ENCODE results near the gene SMIM43. TPM values are rescaled to one million over a fixed set of nuclear protein-coding genes. Genes with fewer than 3 reads are reported as not detected.

SMIM43 gene
- total RNA-seq, 1 donor from 2014 or later: not detected

DNA sequence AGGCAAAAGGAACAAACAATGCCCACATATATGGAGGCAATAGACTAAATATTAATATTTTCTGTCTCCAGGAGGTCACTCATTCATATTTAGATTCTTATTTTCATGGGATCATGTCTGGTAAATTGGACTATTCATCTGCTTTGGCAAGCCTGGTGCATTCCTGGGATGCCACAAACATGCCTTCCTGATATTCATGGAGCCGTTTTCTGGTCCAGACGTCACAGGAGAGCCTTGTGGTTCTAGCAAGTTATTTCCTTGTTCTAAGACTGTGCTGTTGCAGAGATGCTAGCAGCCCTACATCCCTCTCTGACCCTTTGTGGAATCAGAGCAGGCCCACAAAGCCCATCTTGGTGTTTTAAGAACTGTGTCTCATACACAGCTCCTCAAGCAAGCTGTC is 20.0 kb upstream of the SMIM43 start:
- H3K9me3 Mint-ChIP-seq (ENCODE audit: low read depth): no peaks in the 10 kb centered on the region
- peaks cover 20% of the 10 kb centered on the region for H3K27me3 Mint-ChIP-seq
- H3K4me3 Mint-ChIP-seq (ENCODE audit: low read depth): no peak overlapping the region
- no peak overlapping the region for H3K27ac Mint-ChIP-seq
- no peak for DNase-seq (ENCODE audit: low spot score, unreplicated experiment)
- TF ChIP-seq, protein P1, sequence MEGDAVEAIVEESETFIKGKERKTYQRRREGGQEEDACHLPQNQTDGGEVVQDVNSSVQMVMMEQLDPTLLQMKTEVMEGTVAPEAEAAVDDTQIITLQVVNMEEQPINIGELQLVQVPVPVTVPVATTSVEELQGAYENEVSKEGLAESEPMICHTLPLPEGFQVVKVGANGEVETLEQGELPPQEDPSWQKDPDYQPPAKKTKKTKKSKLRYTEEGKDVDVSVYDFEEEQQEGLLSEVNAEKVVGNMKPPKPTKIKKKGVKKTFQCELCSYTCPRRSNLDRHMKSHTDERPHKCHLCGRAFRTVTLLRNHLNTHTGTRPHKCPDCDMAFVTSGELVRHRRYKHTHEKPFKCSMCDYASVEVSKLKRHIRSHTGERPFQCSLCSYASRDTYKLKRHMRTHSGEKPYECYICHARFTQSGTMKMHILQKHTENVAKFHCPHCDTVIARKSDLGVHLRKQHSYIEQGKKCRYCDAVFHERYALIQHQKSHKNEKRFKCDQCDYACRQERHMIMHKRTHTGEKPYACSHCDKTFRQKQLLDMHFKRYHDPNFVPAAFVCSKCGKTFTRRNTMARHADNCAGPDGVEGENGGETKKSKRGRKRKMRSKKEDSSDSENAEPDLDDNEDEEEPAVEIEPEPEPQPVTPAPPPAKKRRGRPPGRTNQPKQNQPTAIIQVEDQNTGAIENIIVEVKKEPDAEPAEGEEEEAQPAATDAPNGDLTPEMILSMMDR (IDR thresholded peaks at IDR 0.05; ENCODE audit: unreplicated experiment): no peak
- no peaks in the 10 kb centered on the region for H3K36me3 Mint-ChIP-seq (ENCODE audit: insufficient read depth)
- H3K4me1 Mint-ChIP-seq (ENCODE audit: low read depth): no peaks in the 10 kb centered on the region

DNA sequence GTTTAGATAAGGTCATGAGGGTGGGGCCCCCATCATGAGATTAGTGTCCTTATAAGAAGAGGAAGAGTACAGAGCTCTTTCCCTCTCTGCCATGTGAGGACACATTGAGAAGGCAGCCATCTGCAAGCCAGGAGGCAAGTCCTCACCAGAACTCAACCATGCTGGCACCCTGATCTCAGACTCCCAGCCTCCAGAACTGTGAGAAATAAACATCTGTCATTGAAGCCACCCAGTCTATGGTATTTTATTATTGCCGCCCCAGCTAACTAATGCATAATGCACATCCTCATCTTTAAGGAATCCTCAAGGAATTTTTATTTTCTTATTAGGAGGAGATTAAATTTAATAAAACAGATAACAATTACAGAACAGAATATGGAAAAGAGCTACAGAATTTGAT is 19.4 kb upstream of the SMIM43 start:
- TF ChIP-seq, protein P1 (IDR thresholded peaks at IDR 0.05; ENCODE audit: unreplicated experiment): no peak
- Mint-ChIP-seq H3K4me1 (ENCODE audit: low read depth) (no peaks in the 10 kb centered on the region), H3K4me3 (ENCODE audit: low read depth) (no peak overlapping the region), H3K27me3 (peaks cover 22% of the 10 kb centered on the region), H3K27ac (no peak overlapping the region), H3K36me3 (ENCODE audit: insufficient read depth) (no peaks in the 10 kb centered on the region), H3K9me3 (ENCODE audit: low read depth) (no peaks in the 10 kb centered on the region)
- no peak for DNase-seq (ENCODE audit: low spot score, unreplicated experiment)

DNA sequence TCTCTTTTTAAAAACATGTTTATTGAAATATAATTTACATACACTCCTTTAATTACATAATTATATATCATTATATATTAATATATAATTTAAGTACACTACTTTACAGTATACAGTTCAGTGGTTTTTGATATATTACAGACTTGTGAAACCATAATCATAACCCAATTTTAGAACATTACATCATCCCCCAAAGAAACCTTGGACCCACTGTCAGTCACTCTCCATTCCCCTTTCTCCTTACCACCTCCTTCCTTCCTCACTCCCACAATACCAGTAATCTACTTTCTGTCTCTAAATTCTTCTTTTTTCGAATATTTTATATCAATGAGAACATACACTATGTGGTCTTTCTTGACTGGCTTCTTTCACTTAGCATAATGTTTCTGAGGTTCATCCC is 18.2 kb upstream of the SMIM43 start:
- peaks cover 16% of the 10 kb centered on the region for H3K27me3 Mint-ChIP-seq

GRCh38 chr4:121778991-121779628 is 14.1 kb upstream of the SMIM43 start:
- Mint-ChIP-seq H3K36me3 (ENCODE audit: insufficient read depth) (no peaks in the 10 kb centered on the region), H3K27me3 (peaks cover 16% of the 10 kb centered on the region), H3K27ac (no peak overlapping the region), H3K9me3 (ENCODE audit: low read depth) (no peaks in the 10 kb centered on the region), H3K4me3 (ENCODE audit: low read depth) (no peak overlapping the region), H3K4me1 (ENCODE audit: low read depth) (no peaks in the 10 kb centered on the region)
- TF ChIP-seq, protein P1 (IDR thresholded peaks at IDR 0.05; ENCODE audit: unreplicated experiment): no peak
- DNase-seq (ENCODE audit: low spot score, unreplicated experiment): no peak

More for the DNA sequence above, 18.2 kb upstream of the SMIM43 start:
- Mint-ChIP-seq H3K27ac (no peak overlapping the region), H3K4me1 (ENCODE audit: low read depth) (no peaks in the 10 kb centered on the region), H3K36me3 (ENCODE audit: insufficient read depth) (no peaks in the 10 kb centered on the region), H3K9me3 (ENCODE audit: low read depth) (no peaks in the 10 kb centered on the region), H3K4me3 (ENCODE audit: low read depth) (no peak overlapping the region)
- DNase-seq (ENCODE audit: low spot score, unreplicated experiment): no peak
- TF ChIP-seq, protein P1 (IDR thresholded peaks at IDR 0.05; ENCODE audit: unreplicated experiment): no peak

- DNase-seq (ENCODE audit: low spot score, unreplicated experiment): no peak
- Mint-ChIP-seq H3K36me3 (ENCODE audit: insufficient read depth) (no peaks in the 10 kb centered on the region), H3K9me3 (ENCODE audit: low read depth) (no peaks in the 10 kb centered on the region), H3K4me3 (ENCODE audit: low read depth) (no peak overlapping the region), H3K27ac (no peak overlapping the region), H3K4me1 (ENCODE audit: low read depth) (no peaks in the 10 kb centered on the region), H3K27me3 (peaks cover 21% of the 10 kb centered on the region)
- TF ChIP-seq, protein P1 (IDR thresholded peaks at IDR 0.05; ENCODE audit: unreplicated experiment): no peak
Measured at GRCh38 chr4:121777625-121778024, 12.7 kb upstream of the SMIM43 start.

Measured in progenitor cell of endocrine pancreas (in vitro differentiated cells).